NCI-H2029 (cell line): Measurements from ENCODE around the gene OR7D2.

Experiments used
- DNase-seq: peaks from one replicate; lab custom pipeline; 2025; lab: John Stamatoyannopoulos, UW

Gene OR7D2

DNA sequence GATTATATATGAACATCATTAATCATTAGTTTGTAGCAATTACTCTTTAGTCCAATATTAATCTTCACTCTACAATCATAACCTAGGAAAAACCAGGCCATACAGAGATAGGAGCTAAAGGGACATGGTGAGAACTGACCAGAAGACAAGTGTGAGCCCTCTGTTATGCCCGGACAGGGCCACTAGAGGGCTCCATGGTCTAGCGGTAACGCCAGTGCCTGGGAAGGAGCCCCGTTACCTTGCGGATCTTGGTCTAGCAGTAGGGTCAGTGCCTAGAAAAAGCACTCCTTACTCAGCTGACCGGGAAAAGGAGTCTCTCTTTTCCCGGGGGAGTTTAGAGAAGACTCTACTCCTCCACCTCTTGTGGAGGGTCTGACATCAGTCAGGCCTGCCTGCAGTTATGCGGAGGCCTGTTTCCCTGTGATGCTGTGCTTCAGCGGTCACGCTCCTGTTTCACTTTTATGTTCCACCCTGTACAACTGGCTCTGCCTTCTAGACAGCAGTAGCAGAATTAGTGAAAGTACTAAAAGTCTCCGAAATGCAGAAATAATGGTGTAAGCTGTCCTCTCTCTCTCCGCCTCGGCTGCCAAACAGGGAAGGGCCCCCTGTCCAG is 26.8 kb downstream of the OR7D2 start:
- peak; percentile 42 for DNase-seq

DNA sequence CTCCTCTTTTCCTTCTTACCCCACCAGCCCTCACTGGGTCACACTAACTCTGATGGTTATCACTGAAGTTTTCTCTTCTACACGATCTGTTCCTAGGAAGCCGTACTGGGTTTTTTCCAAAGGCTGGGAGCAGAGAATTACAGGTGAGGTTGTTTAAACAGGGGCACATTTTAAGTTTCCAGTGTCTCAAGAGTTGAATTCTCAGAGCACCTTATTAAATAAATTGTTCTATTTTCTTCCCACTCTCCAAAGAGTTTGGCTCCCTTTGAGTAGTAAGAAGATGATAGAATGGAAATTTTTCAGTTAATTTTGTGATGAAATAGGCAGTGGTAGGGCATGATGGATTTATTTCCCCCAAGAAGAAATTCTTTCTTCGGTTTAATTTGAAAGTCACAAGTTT is 40.7 kb downstream of the OR7D2 start, which contains the start of gene OR7D4:
Gene OR7D4 (minus strand): TSS at position 101 of the 400 bp plus-strand sequence. CDS start 4,752 bp downstream, outside the sequence.
- no peak for DNase-seq
